GM18526 (cell line): ENCODE data around the gene PACRG.

Source experiments
- POLR2A ChIP-seq: IDR thresholded peaks from 3 replicates; pipeline ENCODE4 v1.6.1; 2011; ENCODE audit not compliant: insufficient read length; ENCODE audit errors: extremely low read depth

Gene PACRG

DNA sequence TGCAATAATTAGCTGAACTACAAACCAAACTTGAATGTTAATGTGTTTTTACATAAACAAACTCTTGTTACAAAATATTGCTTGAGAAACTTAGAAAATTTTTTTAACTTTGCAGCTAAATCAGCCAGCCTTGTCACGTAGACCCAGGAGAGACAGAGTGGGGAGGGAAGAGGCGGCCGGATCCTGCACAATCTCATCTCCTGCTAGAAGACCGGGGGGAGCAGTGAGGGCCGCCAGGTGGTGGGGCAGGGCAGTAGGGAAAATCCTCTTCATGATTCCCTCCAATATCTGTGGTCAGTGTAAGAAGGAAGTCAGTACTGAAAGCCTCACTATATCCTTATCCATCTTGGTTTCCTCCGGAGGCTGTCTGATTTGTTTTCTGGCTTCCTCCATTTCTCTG is 193.3 kb downstream of the PACRG start:
- no peak for TF ChIP-seq POLR2A

- no peak for TF ChIP-seq POLR2A
These were observed 193.8 kb downstream of the PACRG start for GRCh38 chr6:162921510-162922040.

- no peak for TF ChIP-seq POLR2A
These were observed 194.9 kb downstream of the PACRG start for GRCh38 chr6:162922563-162923166.

DNA sequence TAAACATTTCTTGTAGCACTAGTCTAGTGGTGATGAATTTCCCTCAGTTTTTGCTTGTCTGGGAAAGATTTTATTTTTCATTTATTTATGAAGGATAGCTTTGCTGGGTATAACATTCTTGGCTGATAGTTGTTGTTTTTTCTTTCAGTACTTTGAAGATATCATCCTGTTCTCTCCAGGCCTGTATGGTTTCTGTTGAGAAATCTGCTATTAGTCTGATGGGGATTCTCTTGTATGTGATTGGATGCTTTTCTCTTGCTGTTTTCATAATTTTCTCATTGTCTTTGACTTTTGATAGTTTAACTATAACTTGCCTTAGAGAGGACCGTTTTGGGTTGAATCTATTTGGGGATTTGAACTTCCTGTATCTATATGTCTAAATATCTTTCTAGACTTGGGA is 207.1 kb downstream of the PACRG start:
- no peak for TF ChIP-seq POLR2A

- TF ChIP-seq POLR2A = no peak
These were observed 212.7 kb downstream of the PACRG start for GRCh38 chr6:162940426-162940825.

- no peak for TF ChIP-seq POLR2A
These were observed 213.4 kb downstream of the PACRG start for GRCh38 chr6:162941128-162941527.

- no peak for TF ChIP-seq POLR2A
These were observed 215.1 kb downstream of the PACRG start for GRCh38 chr6:162942866-162943265.

- TF ChIP-seq POLR2A = no peak
These were observed 215.6 kb downstream of the PACRG start for GRCh38 chr6:162943369-162943768.

DNA sequence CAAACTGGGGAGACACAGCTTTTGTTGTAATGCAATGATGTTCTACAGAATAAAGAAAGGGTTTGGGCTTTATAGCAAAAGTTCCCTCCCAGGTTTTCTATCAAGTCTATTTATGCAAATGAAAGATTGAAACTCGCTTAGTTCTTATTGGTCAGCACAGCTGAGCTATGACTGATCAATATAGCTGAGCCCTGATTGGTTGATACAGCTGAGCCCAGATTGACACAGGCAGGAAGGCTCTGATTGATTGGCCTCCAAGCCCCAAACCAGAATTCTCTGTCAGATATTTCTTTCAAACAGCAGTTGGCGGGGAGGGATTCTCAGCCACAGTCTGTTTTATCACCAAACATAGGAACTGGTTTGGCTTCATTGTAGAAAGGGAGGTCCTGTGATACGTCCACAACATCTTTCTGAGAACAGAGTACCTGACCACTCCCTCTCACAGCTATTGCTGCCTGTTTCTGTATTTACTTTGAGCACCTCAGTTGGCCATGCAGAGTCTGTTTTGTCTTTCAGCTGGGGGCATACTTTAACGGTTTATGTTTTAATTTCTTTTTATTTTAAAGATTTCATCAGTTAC is 223.5 kb downstream of the PACRG start:
- no peak for TF ChIP-seq POLR2A

- no peak for TF ChIP-seq POLR2A
These were observed 224.6 kb downstream of the PACRG start for GRCh38 chr6:162952423-162952822.

GRCh38 chr6:162957062-162957461 is 229.3 kb downstream of the PACRG start:
- no peak for TF ChIP-seq POLR2A

DNA sequence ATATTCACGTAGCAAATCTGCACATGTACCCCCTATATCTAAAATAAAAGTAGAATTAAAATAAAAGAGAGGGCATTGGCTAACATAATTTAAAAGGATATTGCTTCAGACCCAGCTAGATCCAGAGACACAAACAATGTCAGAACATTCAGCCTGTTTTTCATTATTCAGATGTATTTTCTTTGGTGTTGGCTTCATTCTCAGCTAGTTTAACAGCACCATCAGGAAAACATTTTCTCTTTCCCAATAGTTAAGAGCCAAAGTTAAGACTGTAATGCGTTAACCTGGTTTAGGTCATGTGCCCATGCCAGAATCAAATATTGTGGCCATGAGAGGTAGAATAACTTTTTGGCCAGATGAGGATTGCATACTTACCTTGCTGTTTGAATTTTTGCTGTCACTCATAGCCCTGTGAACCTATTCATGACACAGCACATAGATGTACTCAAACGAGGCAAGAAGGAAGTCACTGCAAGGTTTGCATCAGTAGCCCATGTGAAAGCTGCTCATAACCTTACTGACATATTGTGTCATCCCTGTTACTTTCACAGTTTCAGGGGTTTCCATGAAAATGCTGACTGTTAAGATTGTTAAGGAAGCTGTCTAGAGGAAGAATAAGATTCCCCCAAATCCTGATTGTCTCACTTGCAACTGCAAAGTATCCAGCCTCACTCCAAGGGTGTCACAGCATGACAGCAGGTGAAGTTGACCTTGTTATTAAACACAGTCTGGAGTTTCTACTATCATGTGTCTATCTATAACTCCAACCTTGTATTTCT is 233.1 kb downstream of the PACRG start:
- TF ChIP-seq POLR2A = no peak

GRCh38 chr6:162962093-162962492 is 234.3 kb downstream of the PACRG start:
- TF ChIP-seq POLR2A = no peak

DNA sequence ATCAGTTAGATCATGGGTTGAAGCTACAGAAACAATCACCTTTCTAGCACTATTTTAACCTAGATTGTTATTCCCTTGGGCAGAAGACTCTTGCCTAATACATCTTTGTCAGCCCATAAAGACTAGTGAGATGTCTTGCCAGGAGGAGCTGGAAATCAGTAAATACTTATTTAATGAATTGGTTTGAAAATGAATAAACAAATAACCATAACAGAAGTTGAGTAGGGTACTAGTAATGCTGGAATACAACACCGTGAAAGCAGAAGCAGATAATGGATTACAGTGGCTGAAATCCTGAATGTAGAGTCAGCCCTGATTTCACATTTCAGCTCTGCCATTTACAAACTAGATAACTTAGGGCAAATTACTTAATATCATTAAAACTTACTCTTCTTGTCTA is 236.1 kb downstream of the PACRG start:
- TF ChIP-seq POLR2A = no peak

GRCh38 chr6:162964488-162965140 is 236.8 kb downstream of the PACRG start:
- TF ChIP-seq POLR2A = no peak

DNA sequence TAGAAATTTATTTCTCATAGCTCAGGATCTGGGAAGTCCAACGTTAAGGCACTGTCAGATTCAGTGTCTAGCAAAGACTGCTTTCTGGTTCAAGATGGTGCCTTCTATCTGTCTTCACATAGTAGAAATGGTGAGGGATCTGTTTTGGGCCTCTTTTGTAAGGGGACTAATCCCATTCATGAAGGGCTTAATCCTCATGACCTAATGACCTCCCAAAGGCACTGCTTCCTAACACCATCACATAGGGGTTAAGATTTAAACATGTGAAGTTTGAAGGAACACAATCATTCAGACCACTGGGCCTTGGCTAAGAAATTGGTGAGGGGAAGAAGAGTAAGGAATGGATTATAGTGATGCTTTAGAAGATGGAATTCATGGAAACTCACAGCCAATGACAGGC is 237.6 kb downstream of the PACRG start:
- no peak for TF ChIP-seq POLR2A
